SK-N-SH (cell line): ENCODE measurements around the gene COQ10B. TPM values are rescaled to one million over a fixed set of nuclear protein-coding genes. Genes with fewer than 3 reads are reported as not detected.

Experiments
- CTCF ChIA-PET: fragments of 300-600, 350-600 bp; formaldehyde crosslinking; extraction: SDS; loops from one replicate; lab custom pipeline; 2021; lab: Yijun Ruan, JAX
- POLR2A ChIA-PET: fragments of 350-600 bp; sonication (Branson Sonifier 250); formaldehyde crosslinking; extraction: SDS; loops from one replicate; lab custom pipeline; 2020; ENCODE audit warnings: antibody characterized with exemption, inconsistent platforms; lab: Yijun Ruan, JAX
- DNase-seq: peaks from one replicate; pipeline ENCODE4 v3.0.0; 2012
- H2AFZ ChIP-seq: fragments of 200-600 bp; sonication (generic); 2 replicates; pipeline ENCODE4 v1.8.1; 2016; ENCODE audit warnings: antibody characterized with exemption, mild to moderate bottlenecking, low read depth
- H3F3A ChIP-seq: fragments of 200-600 bp; sonication (generic); replicated peaks from 2 replicates; pipeline ENCODE3; 2016; ENCODE audit warnings: antibody characterized with exemption, mild to moderate bottlenecking; ENCODE audit not compliant: insufficient read depth
- H3K27ac ChIP-seq, 2 experiments: fragments of 200-500 bp in 1 of 2; fragments of 200-600 bp in 1 of 2; sonication (Bioruptor generic) in 1 of 2; sonication (generic), shearing (Covaris generic) in 1 of 2; 2 replicates each; pipeline versions ENCODE4 v1.5.1 to v1.6.1; 2014 to 2016; ENCODE audit warnings: low read depth in 2 of 2, inconsistent platforms in 1 of 2, low read length in 1 of 2, mild to moderate bottlenecking in 1 of 2, mixed read lengths in 1 of 2
- H3K27me3 ChIP-seq: fragments of 200-600 bp; sonication (generic), shearing (Covaris generic); 2 replicates; pipeline ENCODE4 v1.6.1; 2016; ENCODE audit warnings: mixed run types; ENCODE audit not compliant: insufficient read depth
- H3K36me3 ChIP-seq, 2 experiments: fragments of 200-500 bp in 1 of 2; fragments of 200-600 bp in 1 of 2; sonication (Bioruptor generic) in 1 of 2; sonication (generic) in 1 of 2; replicated peaks in 1 of 2; 2 replicates each; pipeline versions ENCODE3 to v1.5.1; 2014 to 2016; ENCODE audit warnings: low read length in 1 of 2, mild to moderate bottlenecking in 1 of 2; ENCODE audit not compliant: insufficient read depth in 2 of 2, control insufficient read depth in 1 of 2
- H3K4me1 ChIP-seq, 2 experiments: fragments of 200-500 bp in 1 of 2; fragments of 200-600 bp in 1 of 2; sonication (Bioruptor generic) in 1 of 2; sonication (generic), shearing (Covaris generic) in 1 of 2; 2 replicates each; pipeline versions ENCODE4 v1.5.1 to v1.6.1; 2014 to 2016; ENCODE audit warnings: low read depth in 1 of 2, low read length in 1 of 2, mixed run types in 1 of 2; ENCODE audit not compliant: insufficient read depth in 2 of 2, control insufficient read depth in 1 of 2
- H3K4me2 ChIP-seq: fragments of 200-600 bp; sonication (generic), shearing (Covaris generic); 2 replicates; pipeline ENCODE4 v1.6.1; 2017; ENCODE audit warnings: mixed run types
- H3K4me3 ChIP-seq, 2 experiments: fragments of 200-500 bp in 1 of 2; fragments of 200-600 bp in 1 of 2; sonication (Bioruptor generic) in 1 of 2; sonication (generic), shearing (Covaris generic) in 1 of 2; 2 replicates each; pipeline versions ENCODE4 v1.5.1 to v1.8.1; 2014 to 2016; ENCODE audit warnings: low read depth in 2 of 2, inconsistent platforms in 1 of 2, low read length in 1 of 2, mild to moderate bottlenecking in 1 of 2, mixed read lengths in 1 of 2, moderate library complexity in 1 of 2
- H3K79me2 ChIP-seq: fragments of 200-600 bp; sonication (generic); 2 replicates; pipeline ENCODE4 v1.8.1; 2017; ENCODE audit warnings: mild to moderate bottlenecking; ENCODE audit not compliant: insufficient read depth
- H3K9ac ChIP-seq: fragments of 200-600 bp; sonication (generic); 2 replicates; pipeline ENCODE4 v1.6.1; 2017; ENCODE audit warnings: mixed run types
- H3K9me2 ChIP-seq: fragments of 200-600 bp; sonication (generic); 2 replicates; pipeline ENCODE4 v1.6.1; 2017; ENCODE audit warnings: mixed run types
- H3K9me3 ChIP-seq: fragments of 200-600 bp; sonication (generic); 2 replicates; pipeline ENCODE4 v1.6.1; 2017; ENCODE audit warnings: mixed run types, mild to moderate bottlenecking, moderate library complexity
- H4K20me1 ChIP-seq: fragments of 200-600 bp; sonication (generic); 2 replicates; pipeline ENCODE4 v1.6.1; 2017; ENCODE audit warnings: mild to moderate bottlenecking, mixed run types; ENCODE audit not compliant: insufficient read depth
- CTCF ChIP-seq: fragments of 200-600 bp; sonication (generic); IDR thresholded peaks from 2 replicates; pipeline ENCODE4 v1.6.1; 2017; ENCODE audit warnings: antibody characterized with exemption, mild to moderate bottlenecking, moderate library complexity
- ELF1 ChIP-seq: IDR thresholded peaks from 2 replicates; pipeline ENCODE4 v1.4.0; 2012
- FOXM1 ChIP-seq: IDR thresholded peaks from 2 replicates; pipeline ENCODE4 v1.4.0; 2012; ENCODE audit warnings: low read depth, mild to moderate bottlenecking
- GABPA ChIP-seq: IDR thresholded peaks from 2 replicates; pipeline ENCODE4 v1.4.0; 2012; ENCODE audit warnings: low read depth, mild to moderate bottlenecking
- JUND ChIP-seq: IDR thresholded peaks from 2 replicates; pipeline ENCODE4 v1.4.0; 2012
- MAX ChIP-seq: IDR thresholded peaks from 2 replicates; pipeline ENCODE4 v1.4.0; 2012; ENCODE audit warnings: low read depth
- MXI1 ChIP-seq: IDR thresholded peaks from 2 replicates; pipeline ENCODE4 v1.6.1; 2012; ENCODE audit warnings: mild to moderate bottlenecking, low read depth, low read length, improper control_type of control experiment
- NFIC ChIP-seq: IDR thresholded peaks from 2 replicates; pipeline ENCODE4 v1.4.0; 2012; ENCODE audit warnings: borderline replicate concordance
- RCOR1 ChIP-seq: fragments of 150-350 bp; IDR thresholded peaks from 2 replicates; pipeline ENCODE4 v1.6.1; 2017; ENCODE audit warnings: antibody characterized with exemption, low read length
- RFX5 ChIP-seq: IDR thresholded peaks from 2 replicates; pipeline ENCODE4 v1.6.1; 2012; ENCODE audit warnings: mild to moderate bottlenecking, improper control_type of control experiment, low read length
- SIN3A ChIP-seq: IDR thresholded peaks from 2 replicates; pipeline ENCODE4 v1.6.1; 2012; ENCODE audit warnings: low read depth, mild to moderate bottlenecking, low read length, moderate library complexity, borderline replicate concordance
- SMC3 ChIP-seq: IDR thresholded peaks from 2 replicates; pipeline ENCODE4 v1.6.1; 2012; ENCODE audit warnings: low read depth, low read length, improper control_type of control experiment
- USF1 ChIP-seq: IDR thresholded peaks from 2 replicates; pipeline ENCODE4 v1.4.0; 2012; ENCODE audit warnings: low read depth, borderline replicate concordance
- USF2 ChIP-seq: fragments of 150-350 bp; IDR thresholded peaks from 2 replicates; pipeline ENCODE4 v1.6.1; 2017; ENCODE audit warnings: antibody characterized with exemption, low read length, low read depth, borderline replicate concordance
- YY1 ChIP-seq: IDR thresholded peaks from 2 replicates; pipeline ENCODE4 v1.4.0; 2012; ENCODE audit warnings: low read depth, mild to moderate bottlenecking
- WGBS: methylation state at CpG from one replicate; pipeline ENCODE4 v1.1.6; 2017; ENCODE audit warnings: low lambda C conversion rate; 5-methylcytosine and 5-hydroxymethylcytosine counted together
- polyA plus RNA-seq, 3 experiments: library from polyadenylated mRNA; depleted of rRNA; stranded (reverse); fragments of >200 nt; gene quantifications; 2 replicates each; pipeline ENCODE4 v1.2.3, GENCODE V29; 2012
- TF ChIP-seq, protein P1 (sequence below): IDR thresholded peaks from 2 replicates; pipeline ENCODE4 v1.6.1; 2012; ENCODE audit warnings: mild to moderate bottlenecking, low read depth, low read length, moderate library complexity
- TF ChIP-seq, protein P2 (sequence below): IDR thresholded peaks from 2 replicates; pipeline ENCODE4; 2012

The COQ10B gene
- polyA plus RNA-seq, 1 of the 3 experiments (the other 2 are of a cell fraction), result 3.6 TPM

DNA sequence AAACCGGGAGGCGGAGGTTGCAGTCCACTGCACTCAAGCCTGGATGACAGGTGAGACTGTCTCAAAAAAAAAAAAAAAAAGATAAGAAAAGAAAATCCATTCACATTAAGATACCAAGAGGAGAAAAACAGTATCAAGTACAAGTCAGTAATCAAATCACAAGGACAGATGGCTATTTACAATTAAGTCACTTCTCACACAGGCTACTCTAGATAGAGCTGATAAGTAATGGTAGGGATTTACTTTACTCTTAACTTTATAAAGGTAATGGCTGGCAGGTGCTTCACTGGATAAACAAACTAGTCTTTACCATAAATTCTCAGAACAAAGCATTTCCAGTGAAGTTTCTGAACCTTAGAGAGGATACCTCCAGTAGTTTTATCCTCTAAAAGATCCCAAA is 30.0 kb upstream of the COQ10B start:
- Histone ChIP-seq H3K4me2 (no peak overlapping the region), H3K27me3 (no peaks in the 10 kb centered on the region), H3K9me2 (no peaks in the 10 kb centered on the region), H3F3A (peaks cover 24% of the 10 kb centered on the region), H3K27ac (no peak overlapping the region), H3K4me3 (no peak overlapping the region), H3K4me1 (no peaks in the 10 kb centered on the region; a peak in 1 of 4 replicates), H3K9ac (no peak overlapping the region), H3K9me3 (no peaks in the 10 kb centered on the region), H2AFZ (no peak overlapping the region), H3K36me3 (peaks cover 39 to 69% of the 10 kb centered on the region in 2 experiments), H3K79me2 (peaks cover 100% of the 10 kb centered on the region), H4K20me1 (peaks cover 91% of the 10 kb centered on the region)
- no peak for TF ChIP-seq NFIC
- TF ChIP-seq, protein P1, sequence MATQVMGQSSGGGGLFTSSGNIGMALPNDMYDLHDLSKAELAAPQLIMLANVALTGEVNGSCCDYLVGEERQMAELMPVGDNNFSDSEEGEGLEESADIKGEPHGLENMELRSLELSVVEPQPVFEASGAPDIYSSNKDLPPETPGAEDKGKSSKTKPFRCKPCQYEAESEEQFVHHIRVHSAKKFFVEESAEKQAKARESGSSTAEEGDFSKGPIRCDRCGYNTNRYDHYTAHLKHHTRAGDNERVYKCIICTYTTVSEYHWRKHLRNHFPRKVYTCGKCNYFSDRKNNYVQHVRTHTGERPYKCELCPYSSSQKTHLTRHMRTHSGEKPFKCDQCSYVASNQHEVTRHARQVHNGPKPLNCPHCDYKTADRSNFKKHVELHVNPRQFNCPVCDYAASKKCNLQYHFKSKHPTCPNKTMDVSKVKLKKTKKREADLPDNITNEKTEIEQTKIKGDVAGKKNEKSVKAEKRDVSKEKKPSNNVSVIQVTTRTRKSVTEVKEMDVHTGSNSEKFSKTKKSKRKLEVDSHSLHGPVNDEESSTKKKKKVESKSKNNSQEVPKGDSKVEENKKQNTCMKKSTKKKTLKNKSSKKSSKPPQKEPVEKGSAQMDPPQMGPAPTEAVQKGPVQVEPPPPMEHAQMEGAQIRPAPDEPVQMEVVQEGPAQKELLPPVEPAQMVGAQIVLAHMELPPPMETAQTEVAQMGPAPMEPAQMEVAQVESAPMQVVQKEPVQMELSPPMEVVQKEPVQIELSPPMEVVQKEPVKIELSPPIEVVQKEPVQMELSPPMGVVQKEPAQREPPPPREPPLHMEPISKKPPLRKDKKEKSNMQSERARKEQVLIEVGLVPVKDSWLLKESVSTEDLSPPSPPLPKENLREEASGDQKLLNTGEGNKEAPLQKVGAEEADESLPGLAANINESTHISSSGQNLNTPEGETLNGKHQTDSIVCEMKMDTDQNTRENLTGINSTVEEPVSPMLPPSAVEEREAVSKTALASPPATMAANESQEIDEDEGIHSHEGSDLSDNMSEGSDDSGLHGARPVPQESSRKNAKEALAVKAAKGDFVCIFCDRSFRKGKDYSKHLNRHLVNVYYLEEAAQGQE, result no peak
- TF ChIP-seq, protein P2, sequence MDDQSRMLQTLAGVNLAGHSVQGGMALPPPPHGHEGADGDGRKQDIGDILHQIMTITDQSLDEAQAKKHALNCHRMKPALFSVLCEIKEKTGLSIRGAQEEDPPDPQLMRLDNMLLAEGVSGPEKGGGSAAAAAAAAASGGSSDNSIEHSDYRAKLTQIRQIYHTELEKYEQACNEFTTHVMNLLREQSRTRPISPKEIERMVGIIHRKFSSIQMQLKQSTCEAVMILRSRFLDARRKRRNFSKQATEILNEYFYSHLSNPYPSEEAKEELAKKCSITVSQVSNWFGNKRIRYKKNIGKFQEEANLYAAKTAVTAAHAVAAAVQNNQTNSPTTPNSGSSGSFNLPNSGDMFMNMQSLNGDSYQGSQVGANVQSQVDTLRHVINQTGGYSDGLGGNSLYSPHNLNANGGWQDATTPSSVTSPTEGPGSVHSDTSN, result no peak
- no peak for TF ChIP-seq JUND
- TF ChIP-seq YY1, result no peak
- TF ChIP-seq USF1, result no peak
- TF ChIP-seq RFX5, result no peak
- no peak for TF ChIP-seq USF2
- no peak for TF ChIP-seq ELF1
- TF ChIP-seq GABPA, result no peak
- TF ChIP-seq CTCF, result no peak
- TF ChIP-seq RCOR1, result no peak
- no peak for TF ChIP-seq MAX
- no peak for TF ChIP-seq MXI1
- TF ChIP-seq SIN3A, result no peak
- no peak for TF ChIP-seq SMC3
- no peak for TF ChIP-seq FOXM1
- ChIA-PET POLR2A (no interaction called here), CTCF (interaction anchor here (1.2 kb wide), 1 partner anchor 10 kb away, joined by 3 read pairs; no protein-coding TSS in a partner anchor)
- DNase-seq, result no peak
- WGBS, result 98% methylated on average over 2 of the region's 2 CpGs
